GM18858 (cell line): ENCODE data around the gene PBXIP1.
A peak's percentile ranks its signal among the peaks of the same experiment; 100 is the strongest.
"Not testable (repeated sequence)": the region's sequence is repeated elsewhere in the genome, so short reads cannot be mapped to it uniquely, and the experiment has no call there.

Experiments
- ATAC-seq: cut with Tn5 transposase; IDR thresholded peaks from one replicate; pipeline ENCODE4 v1.9.1; 2021; ENCODE audit not compliant: unreplicated experiment

Gene PBXIP1

DNA sequence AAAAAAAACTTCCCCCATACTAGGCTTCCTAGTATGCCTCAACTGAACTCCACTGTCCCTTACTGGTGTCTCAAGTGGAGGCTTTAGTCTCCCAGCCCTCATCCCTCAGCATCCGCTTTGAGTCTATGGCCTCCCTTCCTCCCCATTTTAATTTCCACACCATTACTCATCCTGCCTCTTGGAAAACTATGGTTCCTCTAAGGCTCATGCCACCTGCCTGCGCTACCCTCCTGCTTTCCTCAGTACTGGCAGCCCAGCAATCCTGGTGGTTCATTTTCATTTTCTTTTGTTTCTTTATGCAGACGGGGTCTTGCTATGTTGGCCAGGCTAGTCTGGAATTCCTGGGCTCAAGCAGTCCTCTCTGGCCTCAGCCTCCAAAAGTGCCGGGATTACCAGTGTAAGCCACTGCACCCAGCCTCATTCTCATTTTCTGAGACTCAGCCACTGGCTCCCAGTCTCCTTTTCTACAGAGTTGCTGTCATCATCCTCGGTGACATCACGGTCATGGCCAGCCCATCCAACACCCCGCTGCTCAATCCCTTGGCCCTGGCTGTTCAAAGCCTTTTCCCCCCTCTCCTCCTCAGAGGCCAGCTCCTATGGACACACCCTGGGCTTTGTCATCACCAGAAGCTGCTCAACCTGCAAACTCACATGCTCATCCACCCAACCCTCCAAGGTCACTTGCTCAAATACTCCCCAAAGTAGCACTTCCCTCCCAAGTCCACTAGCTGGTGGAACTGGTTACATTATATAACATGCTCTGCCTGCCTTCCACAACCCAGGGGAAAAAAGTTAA, 17.1 kb downstream of the PBXIP1 start:
- no peak for ATAC-seq

DNA sequence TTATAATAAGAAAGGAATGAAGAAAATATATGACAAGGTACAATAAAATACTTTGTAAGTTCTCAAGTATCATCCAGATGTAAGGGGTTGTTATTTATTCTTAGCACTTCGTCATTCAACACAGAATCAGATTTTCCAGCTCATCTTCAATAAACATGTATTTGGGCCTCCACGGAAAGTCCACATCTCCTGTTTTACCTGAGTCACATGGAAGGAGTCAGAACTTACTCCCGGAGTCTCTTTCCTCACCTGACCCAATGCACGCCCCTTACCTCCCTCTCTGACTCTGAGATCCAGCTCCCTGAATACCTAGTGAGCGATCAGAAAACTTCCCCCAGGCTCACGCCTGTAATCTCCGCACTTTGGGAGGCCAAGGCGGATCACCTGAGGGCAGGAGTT, 17.9 kb downstream of the PBXIP1 start:
- ATAC-seq, result no peak

DNA sequence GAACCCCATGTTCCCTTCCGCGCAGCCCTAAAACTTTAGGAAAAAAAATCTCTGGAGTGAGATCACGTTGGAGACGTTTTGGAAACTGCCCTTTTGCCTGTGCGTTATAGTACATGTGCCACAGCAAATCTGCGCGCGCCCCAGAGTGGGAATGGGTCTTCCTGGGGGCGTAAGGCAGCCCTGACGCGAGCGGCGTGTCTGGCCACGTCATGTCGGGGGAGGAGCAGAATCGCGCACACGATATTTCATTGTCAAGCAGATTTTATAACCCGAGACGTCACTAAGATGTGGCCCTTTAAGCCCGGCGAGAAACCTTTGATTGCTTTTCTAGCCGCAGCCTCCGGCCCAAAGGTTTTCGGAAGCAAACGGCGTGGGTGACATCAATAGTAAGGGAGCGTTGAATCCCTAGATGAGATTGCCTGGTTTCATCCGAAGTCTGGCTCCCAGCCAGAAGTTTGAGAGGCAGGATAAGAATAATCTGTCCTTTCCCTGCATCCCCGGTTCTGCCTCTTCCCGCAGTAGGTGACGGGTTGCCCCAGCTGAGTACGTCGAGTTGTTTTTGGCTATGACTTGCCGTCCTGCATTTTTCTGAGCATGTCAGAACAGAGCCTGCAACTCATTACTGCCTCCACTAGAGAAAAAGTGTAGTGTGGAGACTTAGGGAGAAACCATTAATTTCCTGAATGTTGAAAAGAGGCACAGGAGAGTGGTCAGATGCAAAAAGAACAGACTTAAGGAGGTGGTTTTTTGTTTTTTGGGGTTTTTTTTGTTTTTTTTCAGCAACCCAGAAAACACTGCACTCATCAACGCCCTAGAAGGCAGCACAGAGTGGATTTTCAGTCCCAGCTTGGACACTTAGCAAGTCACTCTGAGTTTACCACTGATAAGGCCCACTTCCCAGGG, 18.6 kb downstream of the PBXIP1 start:
- ATAC-seq, result peak; percentile 29

DNA sequence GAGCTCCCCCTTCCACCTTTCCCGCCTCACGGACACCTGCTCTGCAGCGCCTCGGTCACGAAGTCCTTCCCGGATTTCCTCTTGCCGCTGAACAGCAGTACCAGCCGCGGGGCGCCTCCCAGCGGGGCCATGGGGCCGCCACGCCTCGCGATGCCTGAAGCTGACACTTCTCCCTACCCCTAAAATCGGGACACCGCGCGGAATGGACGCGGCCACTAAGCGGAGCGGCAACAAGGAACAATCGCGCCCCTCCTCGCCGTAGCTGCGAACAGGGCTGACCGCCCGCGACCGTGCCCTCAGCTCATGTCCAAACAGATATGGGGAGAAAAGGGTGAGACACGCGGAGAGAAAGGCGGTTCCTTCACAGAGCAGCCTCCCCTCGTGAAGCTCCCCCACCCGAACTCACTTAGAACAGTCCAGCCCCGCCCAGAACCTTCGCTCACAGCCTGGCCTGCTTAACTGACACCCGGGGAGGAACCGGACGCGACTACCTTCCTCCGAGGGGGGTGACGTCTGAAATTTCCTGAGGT, 19.3 kb downstream of the PBXIP1 start, which contains the start of gene PMVK:
TSS of gene PMVK (minus strand) at position 165 of the 530 bp plus-strand sequence. CDS start at position 131, 34 bp downstream.
- ATAC-seq, result peak; percentile 41

DNA sequence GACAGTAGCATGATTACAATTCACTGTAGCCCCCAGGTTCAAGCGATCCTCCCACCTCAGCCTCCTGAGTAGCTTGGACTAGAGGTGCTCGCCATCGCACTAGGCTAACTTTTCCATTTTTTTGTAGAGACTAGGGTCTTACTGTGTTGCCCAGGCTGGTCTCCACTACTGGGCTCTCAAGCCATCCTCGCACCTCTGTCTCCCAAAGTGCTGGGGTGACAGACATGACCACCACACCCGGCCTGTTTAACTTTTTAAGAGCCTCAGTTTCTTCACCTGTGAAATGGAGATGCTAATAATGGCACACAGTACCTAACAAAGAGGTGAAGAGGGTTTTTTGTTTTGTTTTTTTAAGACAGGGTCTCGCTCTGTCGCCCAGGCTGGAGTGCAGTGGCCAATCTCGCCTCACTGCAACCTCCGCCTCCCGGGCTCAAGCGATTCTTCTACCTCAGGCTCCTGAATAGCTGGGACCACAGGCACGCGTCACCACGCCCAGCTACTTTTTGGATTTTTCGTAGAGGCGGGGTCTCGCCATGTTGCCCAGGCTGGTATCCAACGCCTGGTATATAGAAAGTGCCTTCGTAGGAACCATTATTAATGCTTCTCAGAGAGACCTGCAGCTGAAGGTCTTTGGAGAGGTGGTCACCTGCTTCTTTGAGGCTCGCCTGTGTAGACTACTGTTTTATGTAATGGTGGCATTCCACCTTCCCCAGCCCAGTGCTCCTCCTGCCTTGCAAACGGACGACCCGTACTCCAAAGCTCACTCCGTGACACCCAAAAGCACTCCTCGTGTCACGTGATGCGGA, 19.9 kb downstream of the PBXIP1 start:
- ATAC-seq, result no peak

DNA sequence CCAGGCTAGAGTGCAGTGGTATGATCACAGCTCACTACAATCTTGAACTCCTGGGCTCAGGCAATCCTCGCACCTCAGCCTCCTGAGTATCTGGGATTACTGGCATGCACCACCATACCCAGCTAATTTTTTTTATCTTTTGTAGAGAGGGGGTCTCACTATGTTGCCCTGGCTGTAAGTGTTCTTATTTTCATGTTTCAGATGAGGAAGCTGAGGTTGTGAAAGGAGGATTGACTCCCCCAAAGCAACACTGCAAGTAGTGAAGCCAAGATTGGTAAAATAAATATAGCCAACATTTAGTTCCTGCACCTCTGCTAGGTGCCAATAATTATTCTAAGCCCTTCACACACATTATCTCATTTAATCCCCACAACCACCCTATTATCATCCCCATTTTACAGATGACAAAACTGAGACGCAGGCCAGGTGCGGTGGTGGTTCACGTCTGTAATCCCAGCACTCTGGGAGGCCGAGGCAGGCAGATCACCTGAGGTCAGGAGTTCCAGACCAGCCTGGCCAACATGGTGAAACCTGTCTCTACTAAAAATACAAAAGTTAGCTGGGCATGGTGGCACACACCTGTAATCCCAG, 21.4 kb downstream of the PBXIP1 start:
- no peak for ATAC-seq

DNA sequence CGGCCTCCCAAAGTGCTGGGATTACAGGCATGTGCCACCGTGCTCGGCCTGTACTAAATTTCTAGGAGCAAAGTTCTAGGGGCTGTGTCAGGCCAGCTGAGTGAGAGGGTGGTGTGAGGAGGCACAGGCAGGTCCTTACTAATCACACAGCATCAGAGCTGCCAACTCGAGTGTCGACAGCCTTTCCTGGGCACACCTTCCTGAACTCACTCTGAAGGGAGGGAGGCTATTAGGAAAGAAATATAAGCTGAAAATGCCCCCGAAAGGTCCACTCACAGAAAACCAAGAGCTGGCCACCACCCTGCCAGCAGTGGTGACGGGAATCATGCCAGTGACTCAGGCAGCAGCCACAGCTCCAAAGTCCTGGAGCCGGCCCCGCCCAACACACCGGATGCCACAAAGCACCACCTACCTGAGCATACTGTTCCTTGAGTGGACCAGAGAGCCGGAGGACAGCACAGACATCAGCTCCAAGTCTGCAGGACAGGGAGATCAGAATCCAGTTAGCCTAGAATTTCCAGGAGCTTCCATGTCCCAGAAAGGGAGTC, 23.9 kb downstream of the PBXIP1 start:
- ATAC-seq, result no peak

DNA sequence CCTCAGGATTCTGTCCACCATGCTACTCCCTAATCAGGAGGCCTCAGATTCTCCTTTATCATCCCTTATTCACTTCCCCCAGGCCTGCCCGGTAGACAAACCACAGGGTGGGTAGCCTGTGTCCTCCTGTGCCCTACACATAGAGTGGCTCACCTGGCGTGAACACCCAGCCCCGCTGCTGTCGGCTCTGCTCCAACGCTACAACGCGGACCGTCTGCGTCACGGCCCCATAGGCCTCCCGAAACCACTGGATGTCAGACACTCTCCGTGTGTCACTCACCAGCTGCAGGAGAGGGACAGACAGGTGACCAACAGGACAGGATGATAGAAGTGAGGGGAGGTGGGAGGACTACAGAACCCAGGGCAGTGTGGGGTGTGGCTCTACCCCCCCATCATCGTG, 29.7 kb downstream of the PBXIP1 start:
- ATAC-seq, result no peak

DNA sequence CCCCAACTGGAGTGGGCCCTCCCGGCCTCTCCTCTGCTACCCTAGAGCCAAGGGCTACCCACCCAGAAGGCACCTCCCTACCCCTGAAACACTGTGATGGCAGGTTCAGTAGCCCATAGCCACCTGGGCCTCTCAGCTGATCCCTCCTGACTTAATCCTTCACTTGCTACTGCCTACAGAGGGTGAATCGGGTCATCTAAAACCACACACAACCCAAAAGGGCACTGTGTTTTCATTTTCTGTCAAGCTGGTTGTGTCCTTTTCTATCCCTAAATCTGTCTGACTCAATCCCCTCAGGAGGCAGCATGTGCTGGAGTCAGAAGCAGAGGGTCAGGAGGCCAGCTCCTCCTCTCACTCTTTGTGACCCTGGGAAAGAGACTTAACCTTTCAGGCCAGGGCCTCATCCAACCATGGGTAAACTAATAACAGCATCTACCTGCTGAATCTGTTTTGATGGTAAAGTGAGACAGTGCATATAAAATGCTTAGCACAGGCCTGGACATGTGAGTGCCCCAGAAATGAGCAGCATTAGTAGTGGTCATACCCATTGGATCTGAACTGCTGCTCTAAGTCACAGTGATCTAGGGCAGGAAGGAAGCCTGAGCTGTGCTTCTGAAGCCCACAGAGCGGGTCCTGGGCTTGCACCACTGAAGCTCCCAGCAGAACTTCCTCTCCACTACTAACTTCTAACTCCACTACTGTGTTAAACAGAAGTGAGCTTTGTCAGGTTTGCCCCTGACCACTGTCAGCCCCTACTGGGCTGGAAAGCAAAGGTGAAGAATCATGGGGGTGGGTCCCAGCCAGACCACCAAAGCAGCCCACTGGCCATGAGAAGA, 30.3 kb downstream of the PBXIP1 start:
- no peak for ATAC-seq

DNA sequence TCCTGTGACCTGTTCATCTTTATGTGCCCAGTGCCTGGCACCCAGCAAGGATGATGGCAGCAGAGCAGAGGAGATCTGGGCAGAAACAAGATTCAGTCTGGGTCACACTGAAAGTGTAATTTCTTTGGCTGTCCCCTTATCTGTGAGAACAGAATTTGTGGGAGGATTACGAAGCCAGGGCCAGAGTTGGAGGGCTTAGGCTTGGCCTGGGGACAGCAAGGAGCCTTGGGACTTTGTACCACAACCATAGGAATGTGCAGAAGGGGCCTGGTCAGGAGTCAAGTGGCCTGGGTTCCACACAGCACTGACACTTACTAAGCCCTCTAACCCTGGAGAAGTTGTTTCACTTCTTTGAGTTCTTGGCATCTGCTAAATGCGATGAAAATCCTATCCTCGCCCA, 32.2 kb downstream of the PBXIP1 start:
- ATAC-seq, result no peak

DNA sequence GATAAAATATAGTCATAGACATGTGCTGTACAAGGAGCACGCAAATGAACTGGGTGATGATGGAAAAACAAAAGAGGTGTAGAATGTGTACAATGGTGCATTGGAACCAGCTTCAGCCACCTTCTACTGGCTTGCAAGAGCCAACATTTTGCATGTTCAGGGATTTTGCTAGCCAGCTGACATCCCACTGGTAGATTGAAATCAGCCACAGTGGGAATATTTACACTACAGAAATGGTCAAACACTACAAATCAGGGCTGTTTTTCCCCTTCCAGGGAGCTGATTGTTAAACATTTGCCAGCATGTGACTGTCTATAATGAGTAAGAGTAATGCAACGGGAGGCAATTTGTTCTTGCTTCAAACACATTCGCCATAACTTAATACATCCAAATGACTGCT, 42.6 kb downstream of the PBXIP1 start:
- no peak for ATAC-seq

DNA sequence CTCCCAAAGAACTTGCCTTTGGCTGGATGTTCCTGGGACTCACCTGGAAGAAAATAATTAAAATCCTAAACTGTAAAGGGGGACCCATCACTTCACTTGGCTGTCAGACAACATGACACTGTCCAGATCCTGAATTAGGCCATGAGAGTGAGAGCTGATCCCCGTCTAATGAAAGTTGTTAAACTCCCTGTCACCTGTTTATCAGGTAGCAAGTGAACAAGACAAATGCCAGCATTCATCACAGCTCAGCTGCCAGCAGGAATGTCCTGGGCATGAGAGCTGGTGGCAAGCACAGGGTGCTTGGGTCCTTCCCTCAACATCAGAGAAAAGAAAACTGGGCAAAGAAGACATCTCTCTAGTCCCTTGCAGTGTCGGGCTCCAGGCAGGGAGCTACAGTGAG, 43.1 kb downstream of the PBXIP1 start:
- ATAC-seq, result no peak

DNA sequence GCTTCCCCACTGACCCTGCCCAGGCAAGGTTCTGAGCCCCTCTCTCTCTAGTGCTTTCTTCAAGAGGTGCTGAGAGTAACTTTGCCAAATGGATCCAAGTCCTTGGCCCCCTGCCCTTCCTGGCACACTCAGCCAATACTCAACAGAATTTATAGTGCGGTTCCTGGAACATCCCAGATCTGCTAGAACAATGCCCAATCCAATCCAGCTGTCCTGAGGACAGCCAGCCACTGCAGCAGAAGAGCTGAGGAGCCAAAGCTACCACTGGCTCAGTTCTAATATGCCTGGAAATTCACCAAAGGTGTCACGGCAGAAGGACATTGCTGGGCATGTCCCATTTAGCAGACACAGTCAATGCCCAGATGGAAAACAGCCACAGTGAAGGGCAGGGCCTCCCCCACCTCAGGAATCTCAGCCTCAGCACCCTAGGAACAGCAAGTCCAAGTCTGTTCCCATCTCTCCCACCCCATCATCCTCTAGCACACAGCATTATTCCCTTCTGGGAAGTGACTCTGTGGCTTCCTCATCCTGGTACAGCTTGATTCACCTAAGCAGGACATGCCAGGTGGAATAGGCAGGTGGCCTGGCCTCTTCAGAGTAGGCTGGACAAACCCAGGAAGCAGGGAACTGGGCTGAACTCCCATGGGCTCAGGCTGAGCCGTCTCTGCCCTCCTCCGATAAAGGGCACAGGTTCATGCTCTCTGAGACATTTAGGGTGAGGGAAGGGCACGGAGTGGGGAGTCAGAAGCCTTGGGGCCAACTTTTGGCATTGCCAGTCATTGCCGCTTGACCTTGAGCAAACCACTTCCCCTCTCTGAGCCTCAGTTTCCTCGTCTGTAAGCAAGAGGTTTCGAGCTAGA, 44.0 kb downstream of the PBXIP1 start:
- ATAC-seq, result no peak

DNA sequence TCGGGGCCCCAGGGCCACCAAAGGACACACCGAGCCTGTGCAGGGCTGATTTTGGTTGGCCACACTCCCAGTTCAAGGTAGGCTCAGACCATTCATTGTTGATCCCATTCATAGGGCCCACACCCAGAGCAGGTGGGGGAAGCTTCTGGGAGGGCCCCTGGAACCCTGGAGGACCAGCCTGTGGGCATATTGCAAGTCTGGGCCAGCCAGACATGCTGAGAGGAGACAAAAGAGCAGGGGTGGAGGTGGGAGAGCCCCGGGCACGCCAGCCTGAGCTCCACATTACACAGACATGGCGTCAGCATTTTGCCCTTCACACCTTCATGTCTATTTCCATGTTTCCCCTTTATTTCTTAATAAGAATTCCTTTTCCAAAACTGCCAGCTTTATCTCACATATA, 45.0 kb downstream of the PBXIP1 start:
- ATAC-seq, result no peak

DNA sequence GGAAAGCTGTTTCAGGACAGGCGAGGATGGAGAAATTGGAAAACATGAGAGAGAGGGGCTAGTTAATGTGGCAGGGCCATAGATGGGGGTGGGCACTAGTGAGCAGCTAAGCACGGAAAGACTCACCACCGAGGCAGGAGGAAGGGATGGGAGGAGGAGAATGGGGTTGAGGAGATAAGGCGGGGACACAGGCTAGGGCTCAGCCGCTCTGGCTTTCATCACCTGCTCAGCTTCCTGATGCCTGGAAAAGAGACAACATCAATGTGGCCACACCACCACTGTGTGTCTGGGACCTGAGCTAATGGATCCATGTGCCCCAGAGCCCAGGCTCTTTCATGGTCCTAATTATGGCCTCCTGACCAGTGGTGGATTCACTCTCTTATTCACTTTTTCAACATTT, 47.0 kb downstream of the PBXIP1 start:
- ATAC-seq, result no peak

DNA sequence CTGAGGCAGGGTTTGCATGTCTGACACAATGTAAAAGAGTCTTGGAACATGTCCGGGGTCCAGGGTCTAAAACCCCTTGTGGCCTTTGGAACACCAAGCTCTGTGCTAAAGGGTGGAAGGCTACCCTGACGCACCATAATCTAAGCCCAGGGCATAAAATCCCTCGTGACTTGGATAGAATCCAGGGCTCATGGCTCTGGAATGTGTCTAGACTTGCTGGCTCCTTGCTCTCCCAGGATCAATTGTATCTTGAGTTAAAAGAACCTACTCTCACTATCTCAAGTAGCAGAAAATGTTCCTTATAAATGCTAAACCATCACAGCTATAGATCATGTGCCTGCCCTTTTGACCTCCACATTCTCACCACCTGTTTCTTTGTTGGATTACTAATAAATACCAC, 47.8 kb downstream of the PBXIP1 start:
- not testable (repeated sequence) for ATAC-seq

DNA sequence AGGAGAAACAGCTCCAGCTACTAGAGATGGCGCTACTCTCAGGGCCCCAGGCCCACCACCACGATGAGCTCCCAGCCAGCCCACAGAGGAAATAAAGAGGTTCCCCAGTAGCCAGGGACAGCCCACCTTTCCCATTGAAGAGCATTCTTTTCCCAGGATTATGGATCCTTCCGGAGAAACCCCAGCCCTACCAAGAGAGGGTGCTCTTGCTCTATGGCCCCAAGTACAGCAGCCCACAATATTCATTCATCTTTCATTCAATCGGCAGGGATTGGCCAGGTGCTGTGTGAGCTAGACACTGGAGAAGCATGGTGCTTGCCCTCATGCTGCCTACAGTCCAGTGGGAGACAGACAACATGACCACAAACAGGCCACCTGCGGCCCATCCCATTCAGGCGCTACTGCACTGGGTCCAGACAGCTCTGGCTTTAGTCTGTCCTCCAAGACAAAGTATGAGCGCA, 49.2 kb downstream of the PBXIP1 start:
- ATAC-seq, result no peak

DNA sequence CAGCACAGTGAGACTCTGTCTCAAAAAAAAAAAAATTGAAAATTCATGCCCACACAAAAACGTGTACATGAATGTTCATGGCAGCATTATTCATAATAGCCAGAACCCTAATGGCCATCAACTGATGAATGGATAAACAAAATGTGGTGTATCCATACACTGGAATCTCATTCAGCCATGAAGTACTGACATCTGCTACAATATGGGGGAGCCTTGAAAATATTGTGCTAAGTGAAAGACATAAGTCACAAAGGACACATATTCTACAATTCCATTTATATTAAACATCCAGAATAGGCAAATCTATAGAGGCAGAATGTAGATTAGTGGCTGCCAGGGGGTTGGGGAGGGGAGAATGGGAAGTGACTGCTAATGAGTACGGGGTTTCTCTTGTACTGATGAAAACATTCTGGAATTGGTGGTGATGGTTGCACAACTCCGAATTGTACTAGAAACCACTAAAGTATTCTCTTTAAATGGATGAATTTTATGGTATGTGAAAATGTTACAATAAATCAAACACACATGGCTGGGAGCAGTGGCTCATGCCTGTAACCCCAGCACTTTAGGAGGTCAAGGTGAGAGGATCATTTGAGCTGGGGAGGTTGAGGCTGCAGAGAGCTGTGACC, 52.8 kb downstream of the PBXIP1 start:
- ATAC-seq, result no peak
